NCI-H2196 (cell line): ENCODE results near the gene KPNB1.

Source experiments
- DNase-seq: peaks from one replicate; lab custom pipeline; 2025; ENCODE audit not compliant: unreplicated experiment; lab: John Stamatoyannopoulos, UW

Gene KPNB1

DNA sequence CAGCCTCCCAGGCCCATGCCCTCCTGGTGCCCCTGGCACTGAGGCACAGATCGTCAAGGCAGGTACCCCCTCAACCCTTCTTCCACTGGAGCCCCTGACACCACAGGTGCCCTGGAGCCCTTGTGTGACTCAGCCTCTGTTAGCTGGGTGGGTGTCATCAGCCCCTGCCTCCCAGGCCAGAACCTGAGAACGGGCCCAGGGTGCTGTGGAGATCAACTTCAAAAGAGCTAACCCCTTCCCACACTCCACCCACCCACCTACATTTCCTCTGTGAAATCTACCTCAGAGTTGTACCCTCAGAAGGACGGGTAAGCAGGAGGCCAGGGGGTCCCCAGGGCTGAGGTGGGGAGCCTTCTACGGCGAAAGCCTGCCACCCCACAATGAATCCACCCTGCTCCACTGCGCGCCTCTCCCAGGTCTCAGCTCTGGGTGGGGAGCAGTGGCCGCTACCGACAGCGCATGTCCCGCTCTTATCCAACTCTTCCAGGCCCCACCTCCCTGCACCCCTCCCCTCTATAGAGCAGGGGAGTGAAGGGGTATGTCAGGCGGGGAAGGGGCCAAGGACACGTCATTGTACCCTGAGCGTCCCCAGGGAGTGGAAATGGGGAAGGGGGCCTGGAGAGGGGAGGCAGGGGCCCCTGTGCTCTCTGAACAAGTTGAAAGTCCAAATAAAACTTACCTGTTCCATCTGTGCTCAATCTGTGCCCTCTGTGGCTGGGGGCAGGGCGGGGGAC, 61.8 kb downstream of the KPNB1 start:
- no peak for DNase-seq

DNA sequence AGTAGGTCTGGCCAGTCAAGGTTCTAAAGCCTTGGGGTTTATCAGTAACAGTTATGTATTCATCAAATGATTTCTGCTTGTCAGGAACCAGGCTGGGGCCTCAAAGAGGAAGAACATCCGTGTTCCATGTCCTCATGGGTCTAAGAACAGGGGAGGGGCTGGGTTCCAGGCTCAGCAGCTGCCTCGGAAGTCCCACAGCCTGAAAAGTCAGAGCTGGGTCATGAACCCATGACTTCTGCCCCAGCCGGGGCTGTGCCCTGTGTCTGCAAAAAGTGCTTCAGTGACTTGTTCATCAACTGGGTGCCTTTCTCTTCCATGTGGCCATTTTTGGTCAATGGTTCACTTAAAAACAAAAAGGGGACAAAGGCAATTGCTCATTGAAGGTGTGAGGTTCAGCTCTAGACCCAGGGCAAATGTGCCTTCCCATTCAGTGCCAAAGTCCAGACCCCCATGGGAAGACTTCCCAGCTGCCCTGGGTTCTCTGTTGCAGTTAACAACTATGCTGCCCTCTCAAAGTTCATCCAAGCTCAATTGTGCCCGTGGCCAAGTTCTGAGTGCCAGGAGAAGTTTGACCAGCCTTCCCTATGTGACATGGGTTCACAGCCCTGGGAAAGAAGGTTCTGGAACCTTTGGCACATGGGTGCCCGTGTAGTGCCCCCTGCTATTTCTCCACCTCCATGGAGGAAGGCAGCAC, 62.8 kb downstream of the KPNB1 start:
- DNase-seq, result no peak

- DNase-seq, result no peak
Observed at GRCh38 chr17:47713980-47714700, 64.4 kb downstream of the KPNB1 start.

GRCh38 chr17:47714773-47715396, 65.2 kb downstream of the KPNB1 start:
- DNase-seq, result no peak

DNA sequence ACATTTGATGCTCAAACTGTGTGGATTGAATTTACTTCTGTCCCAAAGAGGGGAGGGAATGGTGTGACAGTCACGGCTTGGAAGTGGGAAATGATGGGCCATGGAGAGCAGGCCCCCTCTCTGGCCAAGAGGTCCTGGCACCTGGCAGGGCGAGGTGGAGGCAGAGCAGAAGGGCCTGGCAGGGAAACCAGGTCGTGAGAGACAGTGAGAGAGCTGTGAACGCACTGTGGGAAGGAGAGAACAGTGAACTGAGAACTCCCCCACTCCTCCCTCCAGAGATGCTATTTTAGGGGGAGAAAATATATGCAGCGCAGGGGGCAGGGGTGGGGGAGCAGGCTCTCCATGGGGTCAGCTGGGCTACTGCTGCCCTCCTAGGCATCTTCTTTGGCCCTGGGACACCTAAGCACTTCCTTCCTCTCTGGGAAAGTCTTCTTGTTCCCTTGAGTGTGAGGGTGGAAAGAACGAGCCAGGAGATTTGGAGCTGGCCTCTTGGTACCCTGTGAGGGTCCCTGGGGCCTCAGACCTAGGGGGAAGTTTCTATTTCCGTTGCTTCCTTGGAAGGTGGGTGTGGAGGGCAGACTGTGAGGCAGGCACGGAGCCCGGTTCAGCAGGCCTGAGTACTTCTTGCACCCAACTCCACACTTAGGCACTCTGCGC, 66.1 kb downstream of the KPNB1 start:
- DNase-seq, result no peak

GRCh38 chr17:47716375-47716774, 66.7 kb downstream of the KPNB1 start:
- no peak for DNase-seq

DNA sequence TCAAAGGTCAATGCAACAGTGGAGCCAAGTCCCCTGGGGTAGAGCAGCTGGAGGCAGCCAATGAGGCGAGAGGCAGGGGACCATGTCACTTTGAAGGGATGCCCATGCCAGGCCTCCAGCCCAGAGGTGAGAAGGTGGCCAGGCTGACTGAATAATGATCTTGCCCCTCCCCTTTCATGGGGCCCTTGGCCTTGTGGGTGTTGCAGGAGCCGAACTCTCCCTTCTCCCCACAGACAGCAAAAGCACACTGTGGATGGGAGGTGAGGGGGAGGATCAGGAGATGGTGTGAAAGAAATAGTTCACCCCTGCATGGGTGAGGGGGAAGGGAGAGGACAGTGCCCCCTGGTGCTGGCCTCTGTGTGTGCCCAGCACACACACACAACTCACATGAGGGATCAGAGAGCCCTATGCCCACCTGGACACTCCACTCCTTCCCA, 67.6 kb downstream of the KPNB1 start:
- no peak for DNase-seq

DNA sequence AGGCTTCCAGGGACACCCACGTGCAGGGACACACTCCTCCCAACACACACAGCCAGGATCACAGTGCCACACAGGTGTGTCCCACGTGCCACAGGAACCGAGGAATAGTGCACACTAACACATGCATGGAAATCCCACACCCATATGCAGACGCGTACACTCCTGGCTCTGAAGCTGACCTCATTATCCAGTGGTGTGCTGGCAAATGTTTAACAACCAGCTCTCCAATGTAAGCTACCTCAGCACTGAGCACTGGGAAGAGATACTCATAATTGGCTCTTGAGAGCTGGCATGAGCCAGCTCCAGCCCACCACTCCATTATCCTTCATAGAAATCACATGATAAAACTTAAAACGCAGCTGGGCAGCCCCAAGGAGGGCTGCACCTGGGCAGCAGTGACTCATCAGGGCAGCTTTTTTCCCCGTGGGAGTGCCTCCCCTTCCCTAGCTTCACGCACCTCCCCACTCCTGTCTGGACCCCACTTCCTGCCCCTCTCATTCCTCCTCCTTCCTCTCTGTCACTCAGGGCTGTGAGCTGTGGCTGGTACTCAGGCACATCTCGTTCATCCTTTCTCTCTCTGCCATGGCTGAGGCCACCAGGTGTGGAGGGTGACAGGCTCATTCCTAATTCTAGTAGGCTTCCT, 68.4 kb downstream of the KPNB1 start:
- DNase-seq, result peak; percentile 29

DNA sequence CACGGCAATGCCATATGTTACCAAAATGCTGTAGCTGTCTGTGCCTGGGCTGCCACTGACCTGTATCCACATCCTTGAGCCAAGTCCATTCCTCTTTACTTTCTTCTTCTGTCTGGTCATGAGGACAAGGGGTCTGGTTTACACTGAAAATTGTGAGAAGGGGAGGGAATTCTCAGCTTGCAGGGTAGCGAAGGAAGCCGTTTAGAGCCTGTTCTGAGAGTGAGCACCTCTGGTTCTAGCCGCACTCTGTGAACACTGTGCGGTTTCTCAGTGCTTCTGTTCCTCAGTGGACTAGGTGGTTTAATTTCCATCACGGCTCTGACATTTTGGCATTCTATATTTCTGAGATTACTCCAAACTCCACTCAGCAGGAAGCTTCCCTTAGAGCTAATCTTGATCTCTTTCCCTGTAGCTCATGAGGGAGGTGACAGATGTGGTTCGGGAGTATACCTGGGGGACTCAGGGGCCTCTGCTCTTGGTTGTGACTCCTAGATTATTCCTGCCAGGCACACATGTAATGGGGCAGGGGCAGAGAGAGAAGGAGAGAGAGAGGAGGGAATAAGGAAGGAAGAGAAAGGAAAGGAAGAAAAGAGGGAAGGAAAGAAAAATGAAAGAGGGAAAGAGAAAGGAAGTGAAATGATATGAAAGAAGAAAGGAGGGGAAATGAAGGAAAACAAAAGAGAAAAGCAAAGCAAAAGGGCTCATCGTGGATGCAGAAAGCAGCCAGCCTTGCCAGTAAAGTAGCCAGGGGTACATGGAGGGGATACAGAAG, 69.1 kb downstream of the KPNB1 start:
- no peak for DNase-seq

GRCh38 chr17:47719411-47720152, 69.9 kb downstream of the KPNB1 start:
- DNase-seq, result no peak

- DNase-seq, result no peak
Observed at GRCh38 chr17:47720196-47720595, 70.5 kb downstream of the KPNB1 start.

DNA sequence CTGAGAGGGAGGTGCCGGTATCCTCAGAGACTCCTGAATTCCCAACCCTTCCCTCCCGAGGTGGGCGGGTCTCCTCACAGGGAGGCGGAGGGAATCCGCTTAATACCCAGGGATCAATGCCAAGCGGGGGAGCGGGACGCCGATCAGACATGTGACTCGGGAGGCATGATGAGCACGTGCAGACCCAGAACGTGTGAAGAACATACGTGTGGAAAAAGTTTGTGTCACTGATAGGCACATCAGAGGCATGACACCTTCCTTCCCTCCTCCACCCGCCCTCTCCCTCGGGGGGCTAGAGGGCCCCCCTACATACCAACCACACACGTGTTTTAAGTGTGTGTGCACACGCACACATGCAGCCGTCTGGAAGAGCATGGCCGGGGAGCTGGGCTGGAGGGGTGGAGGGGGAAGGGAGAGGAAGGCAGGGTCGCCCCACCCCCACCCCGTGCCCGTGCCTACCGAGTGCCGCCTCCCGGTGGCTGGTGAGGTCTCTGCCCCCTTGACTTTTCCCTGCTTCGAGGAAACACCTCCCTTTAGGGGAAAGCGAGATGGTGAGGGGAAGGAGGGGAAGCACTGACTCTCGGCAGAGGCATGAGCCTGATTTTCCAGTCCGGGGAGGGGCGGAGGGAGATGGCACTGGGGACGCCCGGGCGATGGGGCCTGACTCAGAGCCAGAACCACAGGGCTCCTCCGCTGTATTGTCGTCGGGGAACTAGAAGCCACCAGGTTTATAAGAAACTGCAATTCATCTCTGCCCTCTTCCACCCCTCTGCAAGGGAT, 71.2 kb downstream of the KPNB1 start:
- DNase-seq, result peak; percentile 23

- DNase-seq, result no peak
Observed at GRCh38 chr17:47721725-47722124, 72.0 kb downstream of the KPNB1 start.

DNA sequence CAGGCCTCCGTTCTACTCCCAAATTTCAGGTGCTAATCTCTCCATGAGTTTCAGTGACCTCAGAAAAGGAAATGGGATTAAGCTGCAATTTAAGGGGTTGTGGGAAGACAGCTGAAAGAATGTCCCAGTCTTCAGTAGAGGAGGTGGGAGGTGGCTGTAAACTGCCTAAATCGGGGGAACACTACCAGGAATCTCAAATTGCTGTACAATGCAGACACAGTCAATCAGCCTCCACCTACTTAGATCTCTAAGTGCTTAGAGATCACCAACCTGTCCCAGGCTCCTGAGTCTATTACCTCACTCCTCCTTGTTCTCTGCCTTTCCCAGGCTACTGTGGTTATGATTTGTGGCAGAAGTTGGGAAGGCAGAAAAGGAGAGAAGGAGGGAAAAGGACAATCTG, 75.0 kb downstream of the KPNB1 start:
- no peak for DNase-seq

- DNase-seq, result no peak
Observed at GRCh38 chr17:47725446-47726111, 75.9 kb downstream of the KPNB1 start.

DNA sequence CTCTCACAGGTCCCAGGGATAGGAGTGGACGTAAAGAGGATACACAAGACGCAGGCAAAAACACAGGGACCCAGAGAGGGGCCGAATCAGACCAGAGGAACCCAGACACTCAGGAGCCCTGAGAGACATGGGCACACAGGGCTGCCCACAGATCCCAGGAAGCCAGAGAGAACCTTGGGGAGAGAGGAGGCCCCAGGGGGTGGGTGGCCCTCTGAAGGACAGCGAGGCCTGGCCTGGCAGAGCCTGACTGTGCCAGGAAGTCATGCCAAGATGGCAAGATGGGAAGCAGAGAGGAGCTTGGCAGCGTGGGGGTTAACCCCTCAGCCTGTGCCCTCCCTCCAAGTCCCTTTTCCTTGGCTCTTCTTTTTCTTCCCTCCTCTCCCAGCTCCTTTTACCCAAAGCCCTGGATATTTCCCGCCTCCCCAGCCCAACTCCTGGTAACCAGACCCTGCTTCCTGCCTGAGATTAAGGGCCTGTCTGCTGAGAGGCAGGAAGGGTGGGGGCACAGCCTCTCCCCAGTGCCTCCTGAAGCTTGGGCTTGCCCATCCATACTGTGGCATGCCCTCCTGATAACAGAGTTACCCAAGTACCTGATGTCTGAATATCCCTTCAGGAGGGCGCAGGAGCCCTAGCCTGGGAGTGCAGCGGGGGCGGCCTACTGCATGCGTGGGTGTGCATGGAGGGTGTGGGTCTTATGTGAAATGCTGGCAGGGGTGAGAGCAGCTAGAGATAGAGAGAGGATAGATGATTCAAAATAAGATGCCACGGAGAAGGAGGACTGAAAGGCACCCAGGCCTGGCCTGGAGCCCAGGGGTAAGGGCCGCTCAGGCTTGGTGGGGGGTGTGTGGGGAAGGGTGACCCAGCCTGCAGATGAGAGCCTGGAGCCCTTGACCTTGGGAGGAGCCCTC, 77.3 kb downstream of the KPNB1 start:
- DNase-seq, result no peak

DNA sequence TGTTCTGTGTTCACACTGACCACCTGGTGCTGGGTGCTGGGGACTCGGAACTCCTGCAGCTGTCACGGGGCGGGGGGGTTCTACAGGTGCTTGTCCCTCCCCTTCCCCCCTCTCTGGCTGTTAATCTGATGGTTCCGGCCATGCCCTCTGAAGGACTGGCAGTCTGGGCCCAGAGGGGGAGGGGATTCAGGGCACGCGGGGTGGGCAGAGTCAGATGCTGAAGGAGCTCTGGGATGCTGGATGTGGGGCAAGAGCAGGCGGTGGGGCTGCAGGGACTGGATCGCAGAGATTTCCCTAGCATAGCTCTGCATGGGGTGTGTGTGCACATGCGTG, 78.0 kb downstream of the KPNB1 start:
- DNase-seq, result no peak
